Rectal smooth muscle tissue (tissue), 1 donor: ENCODE measurements around the gene DSTYK.

Source experiments
- H3K27ac ChIP-seq: one replicate; pipeline ENCODE4 v1.7.0; 2013; ENCODE audit warnings: low read depth, low read length, inconsistent platforms
- H3K27me3 ChIP-seq: one replicate; pipeline ENCODE4 v1.7.0; 2013; ENCODE audit warnings: low read length; ENCODE audit not compliant: control insufficient read depth, insufficient read depth
- H3K36me3 ChIP-seq: one replicate; pipeline ENCODE4 v1.7.0; 2013; ENCODE audit warnings: low read length; ENCODE audit not compliant: control insufficient read depth, insufficient read depth
- H3K4me1 ChIP-seq: one replicate; pipeline ENCODE4 v1.7.0; 2013; ENCODE audit warnings: low read length; ENCODE audit not compliant: control insufficient read depth, insufficient read depth
- H3K4me3 ChIP-seq: one replicate; pipeline ENCODE4 v1.7.0; 2013; ENCODE audit warnings: low read length
- H3K9ac ChIP-seq: one replicate; pipeline ENCODE4 v1.7.0; 2013; ENCODE audit warnings: low read length

DSTYK gene

GRCh38 chr1:205199931-205200299 is 11.6 kb downstream of the DSTYK start:
- Histone ChIP-seq H3K9ac (no peak overlapping the region), H3K27ac (no peak overlapping the region), H3K4me3 (no peak overlapping the region), H3K27me3 (no peaks in the 10 kb centered on the region), H3K4me1 (no peaks in the 10 kb centered on the region), H3K36me3 (no peaks in the 10 kb centered on the region)

GRCh38 chr1:205199090-205199930 is 12.2 kb downstream of the DSTYK start:
- no peaks in the 10 kb centered on the region for H3K4me1 ChIP-seq
- no peak overlapping the region for H3K4me3 ChIP-seq
- H3K9ac ChIP-seq: no peak overlapping the region
- no peak overlapping the region for H3K27ac ChIP-seq
- H3K36me3 ChIP-seq: no peaks in the 10 kb centered on the region
- no peaks in the 10 kb centered on the region for H3K27me3 ChIP-seq

DNA sequence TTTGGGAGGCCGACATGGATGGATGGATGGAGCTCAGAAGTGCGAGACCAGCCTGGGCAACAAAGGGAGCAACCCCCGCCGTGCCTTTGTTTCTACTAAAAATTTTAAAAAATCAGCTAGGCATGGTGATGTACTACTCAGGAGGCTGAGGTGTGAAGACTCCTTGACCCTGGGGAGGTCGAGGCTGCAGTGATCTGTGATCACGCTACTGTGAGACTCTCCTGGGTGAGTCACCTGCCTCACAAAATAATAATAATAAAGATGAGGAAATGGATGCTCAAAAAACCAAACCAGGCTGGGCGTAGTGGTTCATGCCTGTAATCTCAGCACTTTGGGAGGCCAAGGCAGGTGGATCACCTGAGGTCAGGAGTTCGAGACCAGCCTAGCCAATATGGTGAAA is 19.2 kb downstream of the DSTYK start:
- Histone ChIP-seq H3K27ac (no peak overlapping the region), H3K36me3 (no peaks in the 10 kb centered on the region), H3K27me3 (no peaks in the 10 kb centered on the region), H3K4me1 (peaks cover 2% of the 10 kb centered on the region), H3K4me3 (no peak overlapping the region), H3K9ac (no peak overlapping the region)

- no peaks in the 10 kb centered on the region for H3K27me3 ChIP-seq
- H3K4me3 ChIP-seq: no peak overlapping the region
- peaks cover 2% of the 10 kb centered on the region for H3K4me1 ChIP-seq
- no peaks in the 10 kb centered on the region for H3K36me3 ChIP-seq
- H3K9ac ChIP-seq: no peak overlapping the region
- no peak overlapping the region for H3K27ac ChIP-seq
These were observed 19.9 kb downstream of the DSTYK start for GRCh38 chr1:205191622-205192021.

GRCh38 chr1:205190845-205191577 is 20.5 kb downstream of the DSTYK start:
- no peak overlapping the region for H3K27ac ChIP-seq
- no peaks in the 10 kb centered on the region for H3K27me3 ChIP-seq
- H3K4me1 ChIP-seq: peaks cover 2% of the 10 kb centered on the region
- H3K9ac ChIP-seq: no peak overlapping the region
- no peak overlapping the region for H3K4me3 ChIP-seq
- no peaks in the 10 kb centered on the region for H3K36me3 ChIP-seq

- Histone ChIP-seq H3K9ac (no peak overlapping the region), H3K4me1 (peaks cover 2% of the 10 kb centered on the region), H3K36me3 (no peaks in the 10 kb centered on the region), H3K27ac (no peak overlapping the region), H3K27me3 (no peaks in the 10 kb centered on the region), H3K4me3 (no peak overlapping the region)
These were observed 22.4 kb downstream of the DSTYK start for GRCh38 chr1:205189131-205189530.

DNA sequence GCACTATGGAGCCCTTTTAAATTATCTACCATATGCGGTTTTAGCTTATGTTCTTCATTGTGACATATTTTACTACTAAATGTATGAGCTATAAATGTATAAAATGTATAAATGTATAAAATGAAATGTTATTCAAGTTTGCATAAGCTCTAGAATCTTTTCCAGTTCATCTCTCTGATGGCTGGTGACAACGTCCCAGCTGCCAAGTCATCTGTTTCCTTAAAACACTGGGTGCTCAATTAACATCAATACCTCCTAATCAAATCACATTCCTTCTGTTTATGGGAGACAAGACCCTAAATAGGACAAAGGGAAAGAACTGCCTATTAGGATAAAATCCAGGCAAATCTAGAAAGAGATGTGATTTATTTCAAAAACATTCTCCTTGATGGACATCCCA is 22.9 kb downstream of the DSTYK start:
- Histone ChIP-seq H3K27me3 (no peaks in the 10 kb centered on the region), H3K27ac (no peak overlapping the region), H3K36me3 (no peaks in the 10 kb centered on the region), H3K4me3 (no peak overlapping the region), H3K4me1 (peaks cover 7% of the 10 kb centered on the region), H3K9ac (no peak overlapping the region)

- no peaks in the 10 kb centered on the region for H3K27me3 ChIP-seq
- H3K27ac ChIP-seq: no peak overlapping the region
- no peak overlapping the region for H3K9ac ChIP-seq
- H3K36me3 ChIP-seq: no peaks in the 10 kb centered on the region
- peaks cover 10% of the 10 kb centered on the region for H3K4me1 ChIP-seq
- no peak overlapping the region for H3K4me3 ChIP-seq
These were observed 23.4 kb downstream of the DSTYK start for GRCh38 chr1:205188098-205188497.

DNA sequence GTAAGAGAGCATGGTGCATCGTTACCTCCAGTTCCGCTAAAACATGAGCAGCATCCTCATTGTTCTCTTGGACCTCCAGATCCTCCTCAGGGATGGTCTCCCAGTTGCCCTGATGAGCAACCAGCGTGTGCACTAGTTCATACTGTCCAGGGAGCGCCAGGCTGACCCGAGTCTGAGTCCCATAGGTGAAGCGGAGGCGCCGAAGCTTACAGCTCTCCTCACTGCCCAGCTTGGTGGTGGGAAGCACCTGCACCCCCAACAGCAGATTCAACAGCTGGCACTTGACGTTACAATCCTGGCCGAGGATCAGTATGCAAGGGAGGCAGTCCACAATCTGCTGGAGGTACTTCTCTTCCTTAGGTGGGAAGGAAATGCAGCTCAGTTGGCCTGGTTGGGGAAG is 24.1 kb downstream of the DSTYK start:
- Histone ChIP-seq H3K27me3 (no peaks in the 10 kb centered on the region), H3K4me1 (peaks cover 10% of the 10 kb centered on the region), H3K4me3 (no peak overlapping the region), H3K36me3 (no peaks in the 10 kb centered on the region), H3K27ac (no peak overlapping the region), H3K9ac (no peak overlapping the region)

GRCh38 chr1:205186191-205186590 is 25.3 kb downstream of the DSTYK start:
- H3K27me3 ChIP-seq: no peaks in the 10 kb centered on the region
- H3K4me1 ChIP-seq: peaks cover 10% of the 10 kb centered on the region

GRCh38 chr1:205183676-205184335 is 27.7 kb downstream of the DSTYK start:
- Histone ChIP-seq H3K36me3 (no peaks in the 10 kb centered on the region), H3K9ac (no peak overlapping the region), H3K27ac (peak overlapping the region; percentile 12), H3K4me1 (peaks cover 10% of the 10 kb centered on the region), H3K4me3 (no peak overlapping the region), H3K27me3 (no peaks in the 10 kb centered on the region)

More at GRCh38 chr1:205186191-205186590, 25.3 kb downstream of the DSTYK start:
- Histone ChIP-seq H3K27ac (no peak overlapping the region), H3K4me3 (no peak overlapping the region), H3K9ac (no peak overlapping the region), H3K36me3 (no peaks in the 10 kb centered on the region)

GRCh38 chr1:205182930-205183329 is 28.6 kb downstream of the DSTYK start:
- H3K4me1 ChIP-seq: peaks cover 7% of the 10 kb centered on the region
- no peaks in the 10 kb centered on the region for H3K27me3 ChIP-seq
- H3K9ac ChIP-seq: no peak overlapping the region
- H3K27ac ChIP-seq: no peak overlapping the region
- no peak overlapping the region for H3K4me3 ChIP-seq
- no peaks in the 10 kb centered on the region for H3K36me3 ChIP-seq
